Type B pancreatic cell (in vitro differentiated cells): ENCODE results near the gene PPTC7. TPM values are rescaled to one million over a fixed set of nuclear protein-coding genes. Genes with fewer than 3 reads are reported as not detected.
"Not testable (repeated sequence)": the region's sequence is repeated elsewhere in the genome, so short reads cannot be mapped to it uniquely, and the experiment has no call there.

ENCODE experiments used
- DNase-seq: peaks from one replicate; pipeline ENCODE4 v3.0.0; 2021; ENCODE audit warnings: mixed read lengths; ENCODE audit not compliant: unreplicated experiment; ENCODE audit errors: extremely low spot score
- H3K27ac Mint-ChIP-seq: 2 replicates; pipeline ENCODE4 v1.8.0; 2021; ENCODE audit warnings: mild to moderate bottlenecking, mixed read lengths
- H3K27me3 Mint-ChIP-seq: 2 replicates; pipeline ENCODE4 v1.8.0; 2021; ENCODE audit warnings: mixed read lengths
- H3K36me3 Mint-ChIP-seq: 2 replicates; pipeline ENCODE4 v1.8.0; 2021; ENCODE audit warnings: mixed read lengths
- H3K4me1 Mint-ChIP-seq: one replicate; pipeline ENCODE4 v1.8.0; 2021; ENCODE audit warnings: mixed read lengths; ENCODE audit not compliant: unreplicated experiment
- H3K4me3 Mint-ChIP-seq: 2 replicates; pipeline ENCODE4 v1.8.0; 2021; ENCODE audit warnings: mild to moderate bottlenecking, mixed read lengths
- H3K9me3 Mint-ChIP-seq: 2 replicates; pipeline ENCODE4 v1.8.0; 2021; ENCODE audit warnings: mixed read lengths
- total RNA-seq: library from RNA; stranded (reverse); gene quantifications from 2 replicates; pipeline ENCODE4 v1.2.1, GENCODE V29; 2021; ENCODE audit warnings: low replicate concordance
- TF ChIP-seq, protein P1 (sequence below): fragments of 200-600 bp; sonication (generic); conservative IDR thresholded peaks from 2 replicates; pipeline ENCODE4 v1.5.0; 2021; ENCODE audit warnings: antibody characterized with exemption, mild to moderate bottlenecking

PPTC7 gene
- total RNA-seq, 1 donor from 2014 or later: 14.5 TPM

DNA sequence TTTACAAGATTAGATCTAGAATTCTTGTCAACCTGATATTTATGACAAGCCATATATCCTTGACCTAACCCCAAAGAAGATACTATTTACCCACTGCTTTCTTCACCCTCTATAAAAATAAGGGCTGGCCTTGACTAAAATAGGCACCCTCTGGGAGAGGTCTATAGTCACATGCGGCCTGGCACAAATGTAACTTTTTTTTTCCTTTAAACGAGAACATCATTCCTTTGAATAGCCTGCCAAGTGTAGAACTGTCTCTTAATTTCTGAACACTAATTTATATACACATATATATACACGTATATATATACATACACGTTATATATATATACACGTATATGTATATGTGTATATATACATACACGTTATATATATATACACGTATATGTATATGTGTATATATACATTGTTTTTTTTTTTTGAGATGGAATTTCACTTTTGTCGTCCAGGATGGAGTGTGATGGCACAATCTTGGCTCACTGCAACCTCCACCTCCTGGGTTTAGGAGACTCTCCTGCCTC lies 18.6 kb downstream of the PPTC7 start:
- H3K4me3 Mint-ChIP-seq: no peak overlapping the region
- H3K27ac Mint-ChIP-seq: no peak overlapping the region
- TF ChIP-seq, protein P1, sequence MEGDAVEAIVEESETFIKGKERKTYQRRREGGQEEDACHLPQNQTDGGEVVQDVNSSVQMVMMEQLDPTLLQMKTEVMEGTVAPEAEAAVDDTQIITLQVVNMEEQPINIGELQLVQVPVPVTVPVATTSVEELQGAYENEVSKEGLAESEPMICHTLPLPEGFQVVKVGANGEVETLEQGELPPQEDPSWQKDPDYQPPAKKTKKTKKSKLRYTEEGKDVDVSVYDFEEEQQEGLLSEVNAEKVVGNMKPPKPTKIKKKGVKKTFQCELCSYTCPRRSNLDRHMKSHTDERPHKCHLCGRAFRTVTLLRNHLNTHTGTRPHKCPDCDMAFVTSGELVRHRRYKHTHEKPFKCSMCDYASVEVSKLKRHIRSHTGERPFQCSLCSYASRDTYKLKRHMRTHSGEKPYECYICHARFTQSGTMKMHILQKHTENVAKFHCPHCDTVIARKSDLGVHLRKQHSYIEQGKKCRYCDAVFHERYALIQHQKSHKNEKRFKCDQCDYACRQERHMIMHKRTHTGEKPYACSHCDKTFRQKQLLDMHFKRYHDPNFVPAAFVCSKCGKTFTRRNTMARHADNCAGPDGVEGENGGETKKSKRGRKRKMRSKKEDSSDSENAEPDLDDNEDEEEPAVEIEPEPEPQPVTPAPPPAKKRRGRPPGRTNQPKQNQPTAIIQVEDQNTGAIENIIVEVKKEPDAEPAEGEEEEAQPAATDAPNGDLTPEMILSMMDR: no peak
- H3K4me1 Mint-ChIP-seq: peaks cover 37% of the 10 kb centered on the region
- peaks cover 2% of the 10 kb centered on the region for H3K36me3 Mint-ChIP-seq
- no peak for DNase-seq
- H3K27me3 Mint-ChIP-seq: no peaks in the 10 kb centered on the region
- no peaks in the 10 kb centered on the region for H3K9me3 Mint-ChIP-seq

DNA sequence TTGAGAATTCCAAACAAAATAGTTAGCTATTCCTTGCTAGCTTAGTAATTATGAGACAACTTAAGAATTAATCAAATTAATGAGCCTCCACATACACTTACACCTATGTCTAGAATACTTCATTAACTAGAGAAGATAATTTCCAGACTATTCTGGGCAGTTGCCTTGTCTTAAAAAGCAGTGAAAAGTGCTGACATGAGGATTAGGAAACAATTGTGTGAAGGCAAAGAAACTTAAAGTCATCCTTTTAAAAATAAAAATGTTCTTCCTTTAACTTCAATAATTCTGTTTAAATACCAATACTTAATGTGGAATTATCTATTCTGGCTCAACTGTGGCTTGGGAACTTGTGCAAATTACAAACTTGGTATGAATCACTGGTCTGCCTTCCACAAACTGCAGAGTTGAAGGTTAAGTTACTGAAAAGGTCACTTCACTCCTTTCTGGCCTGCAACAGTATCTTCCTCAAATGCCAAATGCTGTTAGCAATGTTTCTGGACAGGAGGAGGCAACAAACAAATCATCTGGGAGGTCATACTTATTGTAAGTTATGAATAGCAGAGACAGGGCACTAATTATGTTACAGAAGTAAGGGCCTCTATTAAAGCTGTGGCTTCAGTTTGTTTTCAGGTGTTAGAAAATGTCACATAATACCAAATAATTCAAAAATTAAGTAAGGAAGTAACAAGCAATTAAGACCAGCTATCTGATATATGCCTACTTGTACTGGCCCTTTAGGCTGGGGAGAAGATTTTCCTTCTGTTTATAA lies 19.2 kb downstream of the PPTC7 start:
- Mint-ChIP-seq H3K4me1 (peaks cover 37% of the 10 kb centered on the region), H3K27ac (peak overlapping the region; percentile 4)
- TF ChIP-seq, protein P1: no peak

DNA sequence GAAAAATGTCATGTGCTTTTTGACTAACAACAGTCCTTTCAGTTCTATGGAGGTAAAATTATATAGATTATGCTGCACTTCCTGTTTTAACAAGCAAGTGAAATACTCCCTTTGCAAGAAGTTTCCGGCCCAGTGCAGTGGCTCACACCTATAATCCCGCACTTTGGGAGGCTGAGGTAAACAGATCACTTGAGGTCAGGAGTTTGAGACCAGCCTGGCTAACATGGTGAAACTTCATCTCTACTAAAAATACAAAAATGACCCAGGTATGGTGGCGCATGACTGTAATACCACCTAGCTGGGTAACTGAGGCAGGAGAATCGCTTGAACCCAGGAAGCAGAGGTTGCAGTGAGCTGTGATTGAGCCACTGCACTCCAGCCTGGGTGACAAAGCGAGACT lies 20.7 kb downstream of the PPTC7 start:
- not testable (repeated sequence) for H3K36me3 Mint-ChIP-seq, H3K4me3 Mint-ChIP-seq, H3K9me3 Mint-ChIP-seq, H3K27ac Mint-ChIP-seq, DNase-seq, H3K27me3 Mint-ChIP-seq
- peaks cover 41% of the 10 kb centered on the region for H3K4me1 Mint-ChIP-seq

More for the DNA sequence above, 19.2 kb downstream of the PPTC7 start:
- H3K36me3 Mint-ChIP-seq: no peaks in the 10 kb centered on the region
- H3K9me3 Mint-ChIP-seq: no peaks in the 10 kb centered on the region
- no peak for DNase-seq
- H3K4me3 Mint-ChIP-seq: peak overlapping the region; percentile 24
- H3K27me3 Mint-ChIP-seq: no peaks in the 10 kb centered on the region

DNA sequence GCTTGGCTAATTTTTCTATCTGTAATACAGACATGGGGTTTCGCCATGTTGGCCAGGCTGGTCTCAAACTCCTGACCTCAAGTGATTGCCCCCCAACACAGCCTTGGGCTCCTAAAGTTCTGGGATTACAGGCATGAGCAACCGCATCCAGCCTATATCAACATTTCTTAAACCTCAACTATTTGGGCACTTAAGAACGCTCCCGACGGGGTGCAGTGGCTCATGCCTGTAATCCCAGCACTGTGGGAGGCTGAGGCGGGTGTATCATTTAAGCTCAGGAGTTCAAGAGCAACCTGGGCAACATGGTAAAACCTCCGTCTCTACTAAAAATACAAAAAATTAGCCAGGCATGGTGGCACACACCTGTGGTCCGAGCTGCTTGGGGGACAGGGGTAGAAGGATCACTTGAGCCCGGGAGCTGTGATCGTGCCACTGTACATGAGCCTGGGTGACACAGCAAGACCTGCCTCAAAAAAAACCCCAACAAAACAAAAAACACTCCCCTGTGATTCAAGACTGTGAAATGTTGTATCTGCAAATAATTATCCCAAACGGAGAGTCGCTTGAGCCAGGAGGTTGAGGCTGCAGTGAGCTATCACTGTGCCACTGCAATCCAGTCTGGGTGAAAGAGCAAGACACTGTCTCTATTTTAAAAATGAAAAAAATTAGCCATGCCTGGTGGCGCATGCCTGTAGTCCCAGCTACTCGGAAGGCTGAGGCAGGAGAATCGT lies 21.5 kb downstream of the PPTC7 start:
- peaks cover 3% of the 10 kb centered on the region for H3K9me3 Mint-ChIP-seq
- peaks cover 9% of the 10 kb centered on the region for H3K36me3 Mint-ChIP-seq
- TF ChIP-seq, protein P1: no peak
- no peak for DNase-seq
- no peaks in the 10 kb centered on the region for H3K27me3 Mint-ChIP-seq
- peaks cover 37% of the 10 kb centered on the region for H3K4me1 Mint-ChIP-seq
- H3K4me3 Mint-ChIP-seq: no peak overlapping the region
- no peak overlapping the region for H3K27ac Mint-ChIP-seq

DNA sequence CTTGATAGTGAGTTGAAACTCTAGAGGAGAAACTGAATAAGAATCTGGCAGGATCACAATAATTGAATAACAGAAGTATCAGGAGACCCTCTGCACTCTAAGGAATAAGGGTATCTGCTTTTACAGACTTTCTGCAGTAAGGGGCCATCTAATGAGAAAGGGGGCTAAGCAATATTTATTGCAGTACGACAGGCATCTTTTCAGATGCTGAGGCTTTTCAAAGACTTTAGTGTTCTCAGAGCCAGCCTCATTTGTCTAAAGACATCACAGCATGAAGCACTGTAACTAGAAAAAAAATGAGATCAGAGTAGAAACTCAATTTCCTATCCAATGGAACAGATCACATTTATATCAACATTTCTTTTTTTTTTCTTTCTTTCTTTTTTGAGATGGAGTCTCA lies 22.2 kb downstream of the PPTC7 start:
- no peak overlapping the region for H3K27ac Mint-ChIP-seq

More for the DNA sequence above, 22.2 kb downstream of the PPTC7 start:
- Mint-ChIP-seq H3K4me1 (peaks cover 39% of the 10 kb centered on the region), H3K36me3 (peaks cover 9% of the 10 kb centered on the region), H3K4me3 (no peak overlapping the region), H3K9me3 (peaks cover 3% of the 10 kb centered on the region), H3K27me3 (no peaks in the 10 kb centered on the region)
- DNase-seq: no peak
- TF ChIP-seq, protein P1: no peak
